T-helper 2 cell (primary cell): ENCODE data around the gene MSS51.
A peak's percentile ranks its signal among the peaks of the same experiment; 100 is the strongest.

ENCODE experiments used
- DNase-seq, 5 experiments: peaks; one replicate each; pipeline versions ENCODE4 v3.0.0 to v3.0.0-alpha.2; 2012 to 2022
- total RNA-seq, 2 donors: gene quantifications; one replicate each; lab custom pipeline; 2026; lab: John Stamatoyannopoulos, UW

MSS51 gene
- total RNA-seq, result 1.6 to 4.0 reads per million in 2 donors

GRCh38 chr10:73433538-73433867 is at the start of gene MSS51:
TSS of gene MSS51 (minus strand) at chr10:73433561. CDS start at chr10:73428284, 5,277 bp downstream.
- peak in 1 of 5 experiments; percentile 68 for DNase-seq

GRCh38 chr10:73480158-73480557 is 46.8 kb upstream of the MSS51 start:
- peak in 1 of 5 experiments; percentile 92 for DNase-seq

DNA sequence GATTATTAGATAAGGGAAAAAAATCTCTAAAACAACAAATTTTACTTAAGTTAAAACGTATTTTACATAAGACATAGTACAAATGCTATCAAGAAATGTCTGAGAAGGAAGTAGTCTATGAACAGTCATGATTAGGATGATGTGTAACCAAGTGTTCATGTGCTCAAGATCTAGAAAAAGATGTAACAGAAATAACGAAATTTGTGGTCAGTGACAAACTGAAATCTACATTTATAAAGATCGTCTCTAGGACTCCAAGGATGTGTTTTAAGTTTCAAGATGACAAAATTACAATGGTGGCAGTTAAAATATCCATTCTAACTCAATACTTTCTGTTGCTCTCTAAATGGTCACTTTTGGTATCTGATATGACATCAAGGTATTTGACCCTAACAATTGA is 45.3 kb upstream of the MSS51 start:
- peak in 1 of 5 experiments; percentile 90 for DNase-seq

- no peak for DNase-seq
These were observed 37.9 kb upstream of the MSS51 start for GRCh38 chr10:73471226-73471625.

GRCh38 chr10:73469579-73469978 is 36.2 kb upstream of the MSS51 start:
- DNase-seq, result no peak

- DNase-seq, result peak in 1 of 5 experiments; percentile 52
These were observed 33.8 kb upstream of the MSS51 start for GRCh38 chr10:73467206-73467605.

- no peak for DNase-seq
These were observed 32.8 kb upstream of the MSS51 start for GRCh38 chr10:73465978-73466726.

DNA sequence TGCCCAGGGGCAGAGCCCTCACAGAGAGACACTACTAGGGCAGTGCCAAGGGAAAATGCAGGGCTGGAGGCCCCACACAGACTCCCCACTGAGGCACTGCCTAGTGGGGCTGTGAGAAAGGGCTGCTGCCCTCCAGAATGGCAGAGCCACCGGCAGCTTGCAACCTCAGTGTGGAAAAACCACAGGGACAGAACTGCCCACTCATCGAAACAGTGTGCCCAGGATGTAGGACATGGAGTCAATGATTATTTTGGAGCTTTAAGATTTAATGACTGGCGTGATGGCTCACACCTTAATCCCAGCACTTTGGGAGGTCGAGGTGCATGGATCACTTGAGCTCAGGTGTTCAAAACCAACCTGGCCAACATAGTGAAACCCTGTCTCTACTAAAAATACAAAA is 27.5 kb upstream of the MSS51 start:
- no peak for DNase-seq

DNA sequence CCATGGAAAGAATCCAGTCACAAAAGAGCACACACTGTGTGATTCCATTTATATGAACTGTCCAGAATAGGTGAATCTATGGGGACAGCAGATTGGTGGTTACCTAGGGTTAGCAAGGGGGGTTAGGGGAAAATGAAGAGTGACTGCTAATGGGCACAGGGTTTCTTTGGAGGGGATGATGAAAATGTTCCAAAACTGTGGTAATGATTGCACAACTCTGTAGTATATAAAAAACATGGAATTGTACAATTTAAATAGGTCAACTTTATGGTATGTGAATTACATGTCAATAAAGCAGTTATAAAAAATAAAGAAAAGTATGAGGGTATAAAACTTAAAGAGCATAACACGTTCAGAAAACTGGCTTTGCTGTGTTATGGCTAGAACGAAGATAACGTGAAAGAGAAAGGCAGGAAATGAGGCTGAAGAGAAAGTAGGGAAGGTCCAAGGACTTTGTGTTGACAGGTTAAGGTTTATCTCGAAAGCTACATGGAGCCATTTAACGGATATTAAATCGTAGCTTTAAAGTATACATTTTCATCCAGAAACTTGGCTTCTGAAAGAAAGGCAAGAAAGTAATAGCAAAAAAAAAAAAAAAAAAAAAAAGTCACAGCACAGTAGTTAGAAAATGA is 26.4 kb upstream of the MSS51 start:
- DNase-seq, result no peak

DNA sequence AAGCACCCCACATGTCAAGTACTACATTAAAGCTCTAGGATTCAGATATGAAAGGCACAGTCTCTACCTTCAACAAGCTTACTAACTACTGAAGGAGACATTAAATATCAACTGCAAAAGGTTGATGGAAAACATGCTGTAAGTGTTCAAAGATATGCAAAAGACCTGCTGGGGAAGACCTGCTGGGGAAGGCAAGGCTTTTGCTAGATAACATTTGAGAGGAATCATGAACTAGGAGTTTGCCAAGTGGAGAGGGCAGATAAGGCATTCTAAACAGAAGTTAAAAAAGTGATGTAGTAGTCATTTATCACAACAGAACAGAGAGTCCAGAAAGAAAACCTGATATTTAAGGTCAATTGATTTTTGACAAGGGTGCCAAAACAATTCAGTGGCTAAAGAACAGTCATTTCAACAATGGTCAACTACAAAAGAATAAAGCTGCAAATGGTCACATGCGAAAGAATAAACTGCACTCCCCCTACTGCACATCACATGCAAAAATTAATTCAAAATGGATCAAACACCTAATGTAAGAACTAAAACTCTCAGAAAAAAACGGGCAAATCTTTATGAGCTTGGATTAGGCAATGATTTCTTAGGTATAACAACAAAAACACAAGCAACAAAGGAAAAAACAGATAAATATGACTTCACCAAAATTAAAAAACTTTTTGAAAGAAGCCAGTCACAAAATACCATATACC is 23.0 kb upstream of the MSS51 start:
- DNase-seq, result no peak

DNA sequence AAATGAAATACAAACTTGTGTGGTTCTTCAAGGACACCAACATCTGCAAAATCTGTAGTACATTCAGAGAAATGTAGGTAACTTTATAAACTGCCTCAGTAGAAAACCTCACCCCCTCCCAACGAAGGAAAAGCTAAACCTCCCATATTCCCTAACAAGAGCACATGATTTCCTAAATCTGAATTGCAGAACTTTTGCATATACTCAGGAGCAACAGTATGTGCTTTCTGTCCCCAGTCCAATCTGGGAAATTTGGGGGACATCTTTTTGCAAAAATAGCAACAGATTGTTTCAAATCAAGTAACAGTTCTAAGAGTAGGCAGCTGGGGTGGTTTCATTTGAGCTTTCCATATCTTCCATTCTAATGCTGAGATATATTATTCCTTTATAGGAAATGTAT is 15.8 kb upstream of the MSS51 start:
- DNase-seq, result no peak

DNA sequence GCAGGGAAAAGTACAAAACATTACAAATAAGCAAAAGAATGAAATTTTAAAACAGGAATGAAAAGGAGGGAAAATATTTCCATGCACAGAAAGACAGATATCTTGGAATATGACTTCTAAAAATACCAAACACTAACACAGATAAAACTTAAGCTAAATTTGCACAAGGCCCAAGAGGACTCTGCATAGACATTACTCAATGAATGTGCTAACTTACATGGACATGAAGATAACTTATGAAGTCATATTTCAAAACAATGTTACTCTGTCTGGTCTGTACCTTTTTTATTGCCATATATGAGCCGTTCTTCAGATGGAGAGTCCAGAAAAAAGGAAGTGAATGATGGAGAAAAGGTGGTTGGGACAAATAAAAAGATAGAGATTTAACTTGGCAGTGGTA is 15.0 kb upstream of the MSS51 start:
- DNase-seq, result no peak

DNA sequence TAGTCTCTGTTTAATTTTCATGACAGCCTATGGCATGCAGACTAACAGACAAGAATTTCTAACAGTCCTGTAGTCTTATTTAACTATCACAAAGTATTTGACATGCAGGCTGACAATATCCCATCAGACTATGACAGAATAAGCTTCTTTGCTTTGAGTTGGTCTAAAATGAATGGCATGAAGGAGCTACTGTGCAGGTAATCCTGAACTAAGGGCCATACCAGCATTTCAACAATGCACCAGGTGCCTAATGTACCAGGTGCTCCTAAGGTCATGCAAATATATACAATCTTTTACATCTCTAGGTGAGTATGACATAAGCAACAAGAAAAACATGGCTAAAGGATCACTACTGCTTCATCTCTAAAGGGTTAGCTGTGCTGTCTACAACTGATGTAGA is 13.6 kb upstream of the MSS51 start:
- DNase-seq, result no peak

- no peak for DNase-seq
These were observed 11.1 kb upstream of the MSS51 start for GRCh38 chr10:73444457-73444856.

- DNase-seq, result no peak
These were observed 6.4 kb upstream of the MSS51 start for GRCh38 chr10:73439605-73440312.

DNA sequence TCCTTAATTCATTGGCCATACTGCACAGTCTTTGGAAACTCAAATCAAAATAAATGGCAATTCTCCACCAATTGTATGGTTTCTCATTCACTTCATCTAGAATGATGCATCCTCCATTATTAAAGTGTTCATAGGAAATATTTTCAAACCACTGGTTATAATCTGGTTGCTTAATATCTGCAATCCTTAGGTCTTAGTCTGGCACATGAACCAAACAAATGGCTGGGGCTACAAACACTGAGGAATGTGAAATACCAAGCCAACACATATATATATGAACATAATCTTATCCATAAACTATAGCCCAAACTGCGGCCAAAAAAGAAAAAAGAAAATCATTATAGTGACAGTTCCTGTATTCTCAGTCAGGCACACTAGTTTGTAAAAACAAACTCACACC is 5.7 kb upstream of the MSS51 start:
- DNase-seq, result no peak

DNA sequence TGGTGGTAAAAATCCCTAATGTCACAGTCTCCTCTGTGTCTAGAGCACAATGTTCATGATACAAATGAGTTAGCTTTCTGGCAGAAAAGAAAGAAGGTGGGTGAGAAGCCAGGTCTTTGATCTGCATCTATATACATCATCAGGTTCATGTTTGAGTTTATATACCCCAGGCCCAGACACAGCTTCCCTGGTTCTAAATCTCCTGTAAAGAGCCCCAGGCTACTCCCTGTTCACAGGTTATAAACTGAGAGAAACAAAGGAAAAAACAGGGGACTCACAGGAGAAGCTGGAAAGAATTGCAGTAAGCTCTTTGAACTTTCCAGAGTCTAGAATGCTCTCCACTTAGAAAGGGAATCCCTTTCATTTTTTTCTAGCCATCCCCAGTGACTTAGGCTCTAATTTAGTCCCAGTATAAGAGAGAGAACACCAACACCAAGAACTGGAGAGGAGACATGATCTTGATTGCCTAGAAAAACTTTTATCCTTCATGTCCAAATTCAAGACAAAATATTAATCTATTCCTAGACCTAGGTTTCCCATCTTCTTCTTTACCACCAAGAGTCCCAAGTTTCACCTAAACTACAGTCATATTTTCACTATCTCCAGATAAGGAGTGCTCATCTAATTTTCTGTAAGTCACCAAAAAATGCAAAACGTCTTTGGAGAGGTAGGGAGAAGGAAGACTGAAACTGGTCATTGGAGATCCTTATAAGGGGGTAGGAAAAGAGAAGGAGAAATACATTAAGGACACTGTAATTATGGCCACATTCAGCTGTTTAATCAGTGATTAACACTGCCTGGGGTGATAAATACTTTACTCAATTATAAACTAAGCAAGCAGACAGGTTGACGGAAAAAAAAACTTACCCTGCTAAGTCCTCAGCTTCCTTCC is 469 bp downstream of the MSS51 start:
- DNase-seq, result no peak

GRCh38 chr10:73426318-73426717 is 7.0 kb downstream of the MSS51 start:
- no peak for DNase-seq

DNA sequence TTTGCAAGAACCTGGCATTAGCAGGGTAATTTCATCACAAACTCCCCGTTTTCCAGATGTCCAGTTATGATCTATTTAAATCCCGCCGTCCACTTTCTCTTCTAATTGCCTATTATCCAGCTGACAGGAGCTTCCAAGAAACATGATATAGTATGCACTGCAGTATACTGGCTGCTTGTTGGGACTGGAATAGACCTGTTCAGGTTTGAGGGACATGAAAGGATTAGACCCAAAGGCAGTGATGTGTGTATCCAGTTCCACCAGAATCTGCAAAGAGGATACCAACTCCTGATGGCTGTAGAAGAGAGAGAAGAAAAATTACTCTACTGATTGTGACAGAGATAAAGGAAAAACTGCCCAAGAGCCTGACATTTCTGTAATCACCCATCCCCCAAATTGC is 8.9 kb downstream of the MSS51 start:
- DNase-seq, result no peak

DNA sequence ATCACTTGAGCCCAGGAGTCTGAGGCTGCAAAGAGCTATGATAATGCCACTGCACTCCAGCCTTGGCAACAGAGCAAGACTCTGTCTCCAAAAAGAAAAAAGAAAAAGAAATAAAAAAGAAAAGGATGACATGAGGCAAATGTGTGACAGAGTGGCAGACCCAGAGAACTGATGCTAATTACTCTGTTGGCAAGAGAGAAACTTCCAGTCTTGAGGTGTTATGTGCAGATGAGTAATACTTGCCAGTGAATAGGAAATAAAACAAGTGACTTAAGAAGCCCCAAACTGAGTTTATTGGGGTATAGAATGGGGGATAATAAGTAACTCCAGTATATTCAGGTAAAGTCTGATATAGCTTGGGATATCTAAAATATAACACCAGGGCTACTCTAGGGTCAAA is 10.1 kb downstream of the MSS51 start:
- DNase-seq, result no peak

DNA sequence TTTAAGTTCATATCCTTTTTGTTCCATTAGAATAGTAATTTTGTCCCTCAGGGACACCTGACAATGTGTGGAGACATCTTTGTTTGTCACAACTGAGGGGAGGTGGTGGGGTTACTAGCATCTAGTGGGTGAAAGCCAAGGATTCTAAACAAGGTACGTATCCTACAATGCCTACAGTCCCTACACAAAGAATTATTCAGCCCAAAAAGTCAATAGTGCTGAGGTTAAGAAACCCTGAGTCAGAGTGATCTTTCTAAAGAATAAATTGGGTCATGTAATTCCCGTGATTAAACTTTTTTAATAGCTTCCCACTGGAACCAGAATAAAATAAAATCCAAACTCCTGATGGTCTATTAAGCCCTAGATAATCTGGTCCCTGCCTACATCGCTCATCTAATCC is 16.8 kb downstream of the MSS51 start:
- DNase-seq, result no peak
